HCT116 (cell line): ENCODE results near the gene SDC3. TPM values are rescaled to one million over a fixed set of nuclear protein-coding genes. Genes with fewer than 3 reads are reported as not detected.
A peak's percentile ranks its signal among the peaks of the same experiment; 100 is the strongest.

Experiments used
- ATAC-seq: fragments of 200-7000 bp; cut with Tn5 transposase; 2 replicates; pipeline ENCODE4 v1.9.1; 2020; ENCODE audit warnings: mild to moderate bottlenecking, moderate library complexity
- BruUV-seq: library from RNA; stranded (reverse); fragments of 400-500 nt; replicated peaks from 2 replicates; lab custom pipeline; 2021; lab: Mats Ljungman, UMichigan
- CTCF ChIA-PET: fragments of 300-600 bp; sonication (Branson Sonifier 250); formaldehyde crosslinking; loops from one replicate; lab custom pipeline; 2021; ENCODE audit warnings: antibody characterized with exemption; lab: Charles Lee
- POLR2A ChIA-PET: fragments of 300-600, 350-600 bp; sonication (Branson Sonifier 250); formaldehyde crosslinking; loops from one replicate; lab custom pipeline; 2021; ENCODE audit warnings: antibody characterized with exemption; lab: Charles Lee
- RAD21 ChIA-PET, 2 experiments: fragments of 300-600 bp; sonication (Branson Sonifier 250); formaldehyde crosslinking; loops; one replicate each; lab custom pipeline; 2023; ENCODE audit warnings: low total read pairs in 2 of 2; ENCODE audit not compliant: uncharacterized antibody in 2 of 2, unreplicated experiment in 2 of 2, low non-redundant PET in 1 of 2; lab: Charles Lee
- DNase-seq: peaks from one replicate; pipeline ENCODE4 v3.0.0-alpha.2; 2010; ENCODE audit warnings: low read depth, low spot score
- H2AFZ ChIP-seq: fragments of 200-600 bp; shearing (Covaris generic), sonication (generic); 2 replicates; pipeline ENCODE4 v1.6.1; 2017; ENCODE audit warnings: low read depth, mixed run types, mixed read lengths, antibody characterized with exemption, low read length; ENCODE audit not compliant: poor library complexity, severe bottlenecking
- H3K27ac ChIP-seq: 2 replicates; pipeline ENCODE4 v1.5.1; 2012; ENCODE audit warnings: low read depth, low read length
- H3K27me3 ChIP-seq: fragments of 200-600 bp; sonication (generic); 2 replicates; pipeline ENCODE4 v1.6.1; 2016; ENCODE audit warnings: mixed run types, low read length, mixed read lengths; ENCODE audit not compliant: insufficient read depth
- H3K36me3 ChIP-seq, 2 experiments: fragments of 200-500 bp in 1 of 2; fragments of 200-600 bp in 1 of 2; sonication (Bioruptor generic) in 1 of 2; sonication (generic) in 1 of 2; 2 replicates each; pipeline versions ENCODE4 v1.5.1 to v1.6.1; 2014 to 2016; ENCODE audit warnings: low read length in 2 of 2, inconsistent platforms in 1 of 2, mixed read lengths in 1 of 2, mixed run types in 1 of 2; ENCODE audit not compliant: insufficient read depth in 2 of 2, control insufficient read depth in 1 of 2
- H3K4me1 ChIP-seq, 2 experiments: fragments of 200-600 bp in 1 of 2; sonication (generic) in 1 of 2; 2 replicates each; pipeline versions ENCODE4 v1.5.1 to v1.6.1; 2012 to 2017; ENCODE audit warnings: low read length in 2 of 2, inconsistent platforms in 1 of 2, mild to moderate bottlenecking in 1 of 2, mixed read lengths in 1 of 2, mixed run types in 1 of 2, moderate library complexity in 1 of 2; ENCODE audit not compliant: insufficient read depth in 2 of 2, control insufficient read depth in 1 of 2
- H3K4me2 ChIP-seq: fragments of 200-600 bp; sonication (generic); 2 replicates; pipeline ENCODE4 v1.6.1; 2017; ENCODE audit warnings: mixed run types, low read length, mixed read lengths
- H3K4me3 ChIP-seq, 2 experiments: fragments of 200-600 bp in 1 of 2; sonication (generic) in 1 of 2; replicated peaks in 1 of 2; 2 replicates each; pipeline ENCODE4 v1.5.1; 2011 to 2016; ENCODE audit warnings: low read length in 2 of 2, control low read depth in 1 of 2, low read depth in 1 of 2, mild to moderate bottlenecking in 1 of 2, mixed read lengths in 1 of 2, mixed run types in 1 of 2
- H3K79me2 ChIP-seq: fragments of 200-600 bp; sonication (generic); 2 replicates; pipeline ENCODE4 v1.6.1; 2017; ENCODE audit warnings: mild to moderate bottlenecking, mixed run types, low read length, moderate library complexity, mixed read lengths; ENCODE audit not compliant: insufficient read depth
- H3K9ac ChIP-seq: fragments of 200-600 bp; sonication (generic); 2 replicates; pipeline ENCODE4 v1.6.1; 2016; ENCODE audit warnings: low read length, mixed read lengths
- H3K9me2 ChIP-seq: fragments of 200-600 bp; sonication (generic), shearing (Covaris generic); 2 replicates; pipeline ENCODE4 v1.6.1; 2017; ENCODE audit warnings: mixed run types, mild to moderate bottlenecking, moderate library complexity; ENCODE audit not compliant: insufficient read depth
- H3K9me3 ChIP-seq, 2 experiments: fragments of 200-500 bp in 1 of 2; fragments of 200-600 bp in 1 of 2; sonication (Bioruptor generic) in 1 of 2; sonication (generic) in 1 of 2; 2 replicates each; pipeline ENCODE4 v1.6.1; 2014 to 2017; ENCODE audit warnings: low read length in 2 of 2, mixed read lengths in 2 of 2, inconsistent platforms in 1 of 2, low read depth in 1 of 2, mild to moderate bottlenecking in 1 of 2, mixed run types in 1 of 2, moderate library complexity in 1 of 2; ENCODE audit not compliant: control insufficient read depth in 1 of 2, insufficient read depth in 1 of 2
- H4K20me1 ChIP-seq: fragments of 200-600 bp; sonication (generic), shearing (Covaris generic); 2 replicates; pipeline ENCODE4 v1.6.1; 2017; ENCODE audit warnings: mixed run types, mild to moderate bottlenecking, moderate library complexity; ENCODE audit not compliant: insufficient read depth
- ATF3 ChIP-seq: IDR thresholded peaks from 2 replicates; pipeline ENCODE4 v1.6.1; 2012
- CTCF ChIP-seq, 3 experiments: fragments of 200-600 bp in 1 of 3; sonication (generic) in 1 of 3; IDR thresholded peaks in 2 of 3; conservative IDR thresholded peaks in 1 of 3; 2 replicates each; pipeline ENCODE4 v1.5.1; 2012 to 2017; ENCODE audit warnings: low read depth in 2 of 3, low read length in 2 of 3, antibody characterized with exemption in 1 of 3, borderline replicate concordance in 1 of 3, control low read depth in 1 of 3, mild to moderate bottlenecking in 1 of 3, mixed read lengths in 1 of 3, mixed run types in 1 of 3, moderate library complexity in 1 of 3; ENCODE audit not compliant: insufficient read depth in 1 of 3
- EGR1 ChIP-seq: IDR thresholded peaks from 2 replicates; pipeline ENCODE4 v1.6.1; 2012; ENCODE audit warnings: low read depth
- FOSL1 ChIP-seq: IDR thresholded peaks from 2 replicates; pipeline ENCODE4 v1.6.1; 2012; ENCODE audit warnings: low read depth
- JUND ChIP-seq: IDR thresholded peaks from 2 replicates; pipeline ENCODE4 v1.6.1; 2012
- MAX ChIP-seq: IDR thresholded peaks from 2 replicates; pipeline ENCODE4 v1.6.1; 2012
- POLR2A ChIP-seq: IDR thresholded peaks from 2 replicates; pipeline ENCODE4 v1.7.0; 2011; ENCODE audit warnings: borderline replicate concordance; ENCODE audit not compliant: insufficient read depth, insufficient read length; ENCODE audit errors: extremely low read depth
- ZBTB33 ChIP-seq: IDR thresholded peaks from 2 replicates; pipeline ENCODE4 v1.6.1; 2011; ENCODE audit warnings: mild to moderate bottlenecking, low read length, moderate library complexity; ENCODE audit not compliant: insufficient replicate concordance; ENCODE audit errors: extremely low read depth
- ZNF274 ChIP-seq: fragments of 200-500 bp; sonication (Bioruptor generic); IDR thresholded peaks from 2 replicates; pipeline ENCODE4 v1.6.1; 2014; ENCODE audit warnings: mild to moderate bottlenecking, low read depth, low read length, inconsistent platforms
- intact Hi-C: fragments of 100-400 bp; cut with micrococcal nuclease; formaldehyde crosslinking; loops from 2 replicates; pipeline ENCODE4 v1.10.0; 2022
- total RNA-seq: library from RNA; stranded (reverse); gene quantifications from one replicate; pipeline ENCODE4 v1.2.1, GENCODE V29; 2021; ENCODE audit not compliant: unreplicated experiment

The SDC3 gene
- total RNA-seq, 1 experiment from 2014 or later: 40.1 TPM

- ATAC-seq (0 out of 2 replicates have a peak, but pooled peaks have one; percentile 13), DNase-seq (no peak)
- Histone ChIP-seq H3K9me2 (no peaks in the 10 kb centered on the region), H3K9me3 (no peaks in the 10 kb centered on the region), H3K4me1 (no peaks in the 10 kb centered on the region), H2AFZ (no peak overlapping the region), H3K4me3 (no peak overlapping the region), H3K36me3 (no peaks in the 10 kb centered on the region), H3K27me3 (no peaks in the 10 kb centered on the region), H3K9ac (no peak overlapping the region), H3K79me2 (no peaks in the 10 kb centered on the region), H3K27ac (no peak overlapping the region), H4K20me1 (no peaks in the 10 kb centered on the region), H3K4me2 (no peak overlapping the region)
- BruUV-seq: no TSS peak
- ChIA-PET CTCF (no interaction called here), RAD21 (no interaction called here), POLR2A (no interaction called here)
- intact Hi-C loops: no loop called here
- TF ChIP-seq CTCF (IDR thresholded peaks at IDR 0.05 in 2 of 3, conservative IDR thresholded peaks at IDR 0.05 in 1 of 3; ENCODE audit: borderline replicate concordance in 1 of 3, insufficient read depth in 1 of 3, low read depth in 2 of 3, low read length in 2 of 3) (no peak), FOSL1 (no peak), EGR1 (no peak), ZNF274 (no peak), MAX (no peak)
These were observed 28.4 kb downstream of the SDC3 start for GRCh38 chr1:30879940-30880677.

- H2AFZ ChIP-seq: no peak overlapping the region
- no peaks in the 10 kb centered on the region for H3K36me3 ChIP-seq
- ChIA-PET POLR2A (no interaction called here), CTCF (no interaction called here), RAD21 (no interaction called here)
- ATAC-seq: no peak
- H3K9ac ChIP-seq: no peak overlapping the region
- no peaks in the 10 kb centered on the region for H4K20me1 ChIP-seq
- no TSS peak for BruUV-seq
- H3K9me2 ChIP-seq: no peaks in the 10 kb centered on the region
- no peak for DNase-seq
- no peak overlapping the region for H3K27ac ChIP-seq
- H3K4me1 ChIP-seq: no peaks in the 10 kb centered on the region
- H3K4me2 ChIP-seq: no peak overlapping the region
- H3K9me3 ChIP-seq: no peaks in the 10 kb centered on the region
- H3K27me3 ChIP-seq: no peaks in the 10 kb centered on the region
- no peak overlapping the region for H3K4me3 ChIP-seq
- intact Hi-C loops: no loop called here
- H3K79me2 ChIP-seq: no peaks in the 10 kb centered on the region
- TF ChIP-seq JUND (no peak), ZBTB33 (no peak), MAX (no peak), ATF3 (no peak), CTCF (IDR thresholded peaks at IDR 0.05 in 2 of 3, conservative IDR thresholded peaks at IDR 0.05 in 1 of 3; ENCODE audit: borderline replicate concordance in 1 of 3, insufficient read depth in 1 of 3, low read depth in 2 of 3, low read length in 2 of 3) (no peak), POLR2A (no peak), ZNF274 (no peak)
These were observed 29.3 kb downstream of the SDC3 start for GRCh38 chr1:30879126-30879786.
